Effector memory CD8-positive, alpha-beta T cell (primary cell): Measurements from ENCODE around the gene GAGE12E.
"Not testable (repeated sequence)": the region's sequence is repeated elsewhere in the genome, so short reads cannot be mapped to it uniquely, and the experiment has no call there.

Experiments used
- ATAC-seq: fragments of 150-1000 bp; cut with Tn5 transposase; replicated peaks from 2 replicates; pipeline ENCODE4 v1.10.0; 2021; ENCODE audit warnings: mild to moderate bottlenecking, moderate library complexity
- DNase-seq, 3 experiments: peaks; one replicate each; pipeline ENCODE4 v3.0.0; 2021
- H3K27ac Mint-ChIP-seq, 2 donors: one replicate each; pipeline ENCODE4 v1.8.0; 2022; ENCODE audit warnings: mild to moderate bottlenecking in 2 of 2, mixed read lengths in 2 of 2, moderate library complexity in 2 of 2
- H3K27me3 Mint-ChIP-seq, 2 donors: one replicate each; pipeline ENCODE4 v1.8.0; 2022; ENCODE audit warnings: mixed read lengths in 2 of 2
- H3K36me3 Mint-ChIP-seq: one replicate; pipeline ENCODE4 v1.8.0; 2022; ENCODE audit warnings: mild to moderate bottlenecking, moderate library complexity, mixed read lengths; ENCODE audit not compliant: insufficient read depth
- H3K4me1 Mint-ChIP-seq, 2 donors: one replicate each; pipeline ENCODE4 v1.8.0; 2022; ENCODE audit warnings: low read depth in 2 of 2, mixed read lengths in 2 of 2
- H3K4me3 Mint-ChIP-seq, 2 donors: one replicate each; pipeline ENCODE4 v1.8.0; 2022; ENCODE audit warnings: mild to moderate bottlenecking in 2 of 2, mixed read lengths in 2 of 2, moderate library complexity in 2 of 2
- H3K9me3 Mint-ChIP-seq, 2 donors: one replicate each; pipeline ENCODE4 v1.8.0; 2022; ENCODE audit warnings: mixed read lengths in 2 of 2
- total RNA-seq, 9 experiments: gene quantifications; one replicate each; lab custom pipeline; 2026; lab: John Stamatoyannopoulos, UW

Gene GAGE12E
- 0 reads per million in 9 experiments for total RNA-seq

- not testable (repeated sequence) for H3K4me1 Mint-ChIP-seq, H3K27me3 Mint-ChIP-seq, H3K9me3 Mint-ChIP-seq, DNase-seq, H3K36me3 Mint-ChIP-seq, H3K4me3 Mint-ChIP-seq, H3K27ac Mint-ChIP-seq, ATAC-seq
Observed at GRCh38 chrX:49550989-49551388, at the start of gene GAGE12E. TSS of gene GAGE12E (plus strand) at chrX:49551289. CDS start at chrX:49552444, 1,155 bp downstream.

- H3K27me3 Mint-ChIP-seq, H3K9me3 Mint-ChIP-seq, H3K4me3 Mint-ChIP-seq, ATAC-seq, H3K27ac Mint-ChIP-seq, H3K4me1 Mint-ChIP-seq, H3K36me3 Mint-ChIP-seq, DNase-seq: not testable (repeated sequence)
Observed at GRCh38 chrX:49531877-49532276, 19.2 kb upstream of the GAGE12E start, which contains the start of gene GAGE12C. TSS of gene GAGE12C (plus strand) at chrX:49532177. CDS start at chrX:49533332, 1,155 bp downstream.

- not testable (repeated sequence) for H3K27me3 Mint-ChIP-seq, H3K27ac Mint-ChIP-seq, H3K36me3 Mint-ChIP-seq, ATAC-seq, H3K4me1 Mint-ChIP-seq, H3K4me3 Mint-ChIP-seq, DNase-seq, H3K9me3 Mint-ChIP-seq
Observed at GRCh38 chrX:49541433-49541832, 9.7 kb upstream of the GAGE12E start, which contains the start of gene GAGE12D. TSS of gene GAGE12D (plus strand) at chrX:49541733. CDS start at chrX:49542888, 1,155 bp downstream.

GRCh38 chrX:49560542-49560941 lies 9.5 kb downstream of the GAGE12E start, which contains the start of gene GAGE12F:
TSS of gene GAGE12F (plus strand) at chrX:49560842. CDS start at chrX:49561997, 1,155 bp downstream.
- H3K27ac Mint-ChIP-seq, H3K9me3 Mint-ChIP-seq, H3K4me3 Mint-ChIP-seq, H3K36me3 Mint-ChIP-seq, ATAC-seq, DNase-seq, H3K27me3 Mint-ChIP-seq, H3K4me1 Mint-ChIP-seq: not testable (repeated sequence)

- not testable (repeated sequence) for H3K27me3 Mint-ChIP-seq, H3K4me1 Mint-ChIP-seq, H3K9me3 Mint-ChIP-seq, ATAC-seq, H3K36me3 Mint-ChIP-seq, H3K27ac Mint-ChIP-seq, H3K4me3 Mint-ChIP-seq, DNase-seq
Observed at GRCh38 chrX:49568728-49569127, 17.6 kb downstream of the GAGE12E start.

GRCh38 chrX:49569152-49569551 lies 18.1 kb downstream of the GAGE12E start:
- H3K27me3 Mint-ChIP-seq, ATAC-seq: not testable (repeated sequence)

GRCh38 chrX:49570100-49570499 lies 19.0 kb downstream of the GAGE12E start, which contains the start of gene GAGE12G:
TSS of gene GAGE12G (plus strand) at chrX:49570400. CDS start at chrX:49571555, 1,155 bp downstream.
- H3K9me3 Mint-ChIP-seq, DNase-seq, H3K36me3 Mint-ChIP-seq, H3K27me3 Mint-ChIP-seq, ATAC-seq, H3K4me3 Mint-ChIP-seq, H3K4me1 Mint-ChIP-seq, H3K27ac Mint-ChIP-seq: not testable (repeated sequence)

More at GRCh38 chrX:49569152-49569551, 18.1 kb downstream of the GAGE12E start:
- not testable (repeated sequence) for H3K27ac Mint-ChIP-seq, H3K4me3 Mint-ChIP-seq, H3K9me3 Mint-ChIP-seq, H3K36me3 Mint-ChIP-seq, H3K4me1 Mint-ChIP-seq, DNase-seq

- ATAC-seq, H3K27me3 Mint-ChIP-seq, H3K36me3 Mint-ChIP-seq, H3K4me3 Mint-ChIP-seq, H3K4me1 Mint-ChIP-seq, H3K27ac Mint-ChIP-seq, H3K9me3 Mint-ChIP-seq, DNase-seq: not testable (repeated sequence)
Observed at GRCh38 chrX:49579649-49580048, 28.6 kb downstream of the GAGE12E start, which contains the start of gene GAGE12H. TSS of gene GAGE12H (plus strand) at chrX:49579949. CDS start at chrX:49581104, 1,155 bp downstream.

- not testable (repeated sequence) for ATAC-seq, H3K9me3 Mint-ChIP-seq, H3K27me3 Mint-ChIP-seq, H3K36me3 Mint-ChIP-seq, DNase-seq, H3K27ac Mint-ChIP-seq, H3K4me1 Mint-ChIP-seq, H3K4me3 Mint-ChIP-seq
Observed at GRCh38 chrX:49589196-49589595, 38.1 kb downstream of the GAGE12E start, which contains the start of gene GAGE2A. TSS of gene GAGE2A (plus strand) at chrX:49589496. CDS start at chrX:49590651, 1,155 bp downstream.

- H3K27ac Mint-ChIP-seq, H3K4me3 Mint-ChIP-seq, H3K36me3 Mint-ChIP-seq, H3K9me3 Mint-ChIP-seq, H3K27me3 Mint-ChIP-seq, H3K4me1 Mint-ChIP-seq, ATAC-seq: not testable (repeated sequence)
- peak in 1 of 3 experiments; percentile 1 for DNase-seq
Observed at GRCh38 chrX:49589769-49590478, 38.8 kb downstream of the GAGE12E start.

- not testable (repeated sequence) for ATAC-seq, H3K4me3 Mint-ChIP-seq, H3K36me3 Mint-ChIP-seq, H3K9me3 Mint-ChIP-seq, H3K27me3 Mint-ChIP-seq, H3K4me1 Mint-ChIP-seq, H3K27ac Mint-ChIP-seq, DNase-seq
Observed at GRCh38 chrX:49590488-49590887, 39.4 kb downstream of the GAGE12E start.

- not testable (repeated sequence) for H3K9me3 Mint-ChIP-seq, H3K4me3 Mint-ChIP-seq, H3K4me1 Mint-ChIP-seq, H3K36me3 Mint-ChIP-seq, H3K27me3 Mint-ChIP-seq, H3K27ac Mint-ChIP-seq, DNase-seq, ATAC-seq
Observed at GRCh38 chrX:49598720-49599119, 47.6 kb downstream of the GAGE12E start, which contains the start of gene GAGE1. TSS of gene GAGE1 (plus strand) at chrX:49599020. CDS start at chrX:49600175, 1,155 bp downstream.
